Measurements from ENCODE around the gene RUBCN. TPM values are rescaled to one million over a fixed set of nuclear protein-coding genes. Genes with fewer than 3 reads are reported as not detected.
"Not testable (repeated sequence)": the region's sequence is repeated elsewhere in the genome, so short reads cannot be mapped to it uniquely, and the experiment has no call there.

RUBCN gene
- total and polyA plus RNA-seq, 9 of the 15 experiments (the other 6 are each of a cell fraction or from before 2014, with no cell fraction given), result 8.4 to 24.0 (median 11.9) TPM

DNA sequence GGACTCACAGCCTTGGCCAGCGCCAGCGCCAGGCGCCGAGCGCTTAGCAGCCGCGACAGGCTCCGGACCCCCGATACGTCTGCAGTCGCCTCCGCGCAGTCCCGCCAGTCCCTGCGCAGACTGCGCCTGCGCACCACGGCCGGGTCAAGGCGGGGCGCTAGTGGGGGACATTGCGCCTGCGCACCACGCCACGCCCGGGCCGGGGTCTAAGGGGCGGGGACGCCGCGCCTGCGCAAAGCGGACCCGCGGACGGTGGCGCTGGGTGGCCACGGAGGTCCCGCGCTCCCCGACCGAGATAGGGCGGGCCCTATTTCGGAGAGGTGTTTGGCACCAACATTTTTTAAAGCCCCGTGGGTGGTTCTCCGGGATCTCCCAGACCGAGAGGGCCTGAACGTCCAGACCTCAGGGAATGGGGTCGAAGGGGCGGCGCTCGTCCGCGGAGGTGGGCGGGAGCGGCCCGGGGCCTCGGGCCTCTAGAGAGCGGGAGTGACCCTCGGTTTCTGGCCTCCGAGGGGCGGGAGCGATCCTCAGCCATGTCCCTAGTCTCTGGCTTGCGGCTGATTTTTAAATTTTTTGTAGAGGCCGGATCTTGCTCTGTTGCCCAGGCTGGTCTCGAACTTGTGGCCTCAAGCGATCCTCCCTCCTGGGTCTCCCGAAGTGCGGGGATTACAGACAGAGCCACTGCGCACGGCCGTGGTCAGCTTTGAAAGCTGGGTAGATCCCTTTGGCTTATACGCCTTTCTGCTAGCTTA is 108.8 kb downstream of the RUBCN start (continued):
- TF ChIP-seq, protein P1, sequence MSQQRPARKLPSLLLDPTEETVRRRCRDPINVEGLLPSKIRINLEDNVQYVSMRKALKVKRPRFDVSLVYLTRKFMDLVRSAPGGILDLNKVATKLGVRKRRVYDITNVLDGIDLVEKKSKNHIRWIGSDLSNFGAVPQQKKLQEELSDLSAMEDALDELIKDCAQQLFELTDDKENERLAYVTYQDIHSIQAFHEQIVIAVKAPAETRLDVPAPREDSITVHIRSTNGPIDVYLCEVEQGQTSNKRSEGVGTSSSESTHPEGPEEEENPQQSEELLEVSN (IDR thresholded peaks at IDR 0.05; ENCODE audit: borderline replicate concordance in 1 of 2, extremely low read depth in 1 of 2, insufficient read depth in 1 of 2, insufficient read length in 1 of 2, low read depth in 1 of 2, low read length in 1 of 2, poor library complexity in 1 of 2, severe bottlenecking in 1 of 2), result peak in 1 of 2 experiments; percentile 40
- TF ChIP-seq, protein P2, sequence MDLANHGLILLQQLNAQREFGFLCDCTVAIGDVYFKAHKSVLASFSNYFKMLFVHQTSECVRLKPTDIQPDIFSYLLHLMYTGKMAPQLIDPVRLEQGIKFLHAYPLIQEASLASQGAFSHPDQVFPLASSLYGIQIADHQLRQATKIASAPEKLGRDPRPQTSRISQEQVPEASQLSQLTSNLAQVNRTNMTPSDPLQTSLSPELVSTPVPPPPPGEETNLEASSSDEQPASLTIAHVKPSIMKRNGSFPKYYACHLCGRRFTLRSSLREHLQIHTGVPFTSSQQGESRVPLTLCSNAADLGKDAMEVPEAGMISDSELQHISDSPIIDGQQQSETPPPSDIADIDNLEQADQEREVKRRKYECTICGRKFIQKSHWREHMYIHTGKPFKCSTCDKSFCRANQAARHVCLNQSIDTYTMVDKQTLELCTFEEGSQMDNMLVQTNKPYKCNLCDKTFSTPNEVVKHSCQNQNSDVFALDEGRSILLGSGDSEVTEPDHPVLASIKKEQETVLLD (IDR thresholded peaks at IDR 0.05), result peak; percentile 96
- peak; percentile 75 for TF ChIP-seq RBFOX2 (IDR thresholded peaks at IDR 0.05; ENCODE audit: low read depth, low read length)

DNA sequence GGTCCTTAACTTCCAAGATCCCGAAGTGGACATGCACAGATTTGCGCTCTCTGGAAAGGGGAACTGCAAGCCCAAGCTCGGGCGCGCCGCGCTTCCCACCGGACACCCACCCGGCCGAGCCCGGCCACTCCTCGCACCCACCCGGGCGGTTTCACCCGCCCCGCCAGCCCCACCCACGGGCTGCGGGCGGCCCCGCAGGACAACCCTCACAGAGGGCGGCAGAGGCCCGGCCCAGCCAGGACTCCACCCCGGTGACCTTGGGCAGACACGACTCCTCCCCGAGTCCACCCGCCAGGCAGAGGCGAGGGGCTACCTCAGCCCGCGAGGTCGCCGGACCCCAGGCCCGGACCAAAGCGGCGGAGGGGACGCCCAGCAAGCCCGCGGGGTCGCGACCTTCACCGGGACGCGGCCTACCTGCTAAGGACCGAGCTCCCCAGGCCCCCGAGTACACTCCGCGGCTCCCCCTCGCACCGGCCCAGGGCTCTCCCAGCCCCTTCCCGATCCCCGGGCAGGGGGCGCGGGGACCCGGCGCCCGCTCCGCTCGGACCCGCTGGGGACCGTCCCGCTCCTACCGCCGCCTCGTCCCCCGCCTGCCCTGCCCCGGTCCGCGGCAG is 109.4 kb downstream of the RUBCN start:
- ChIA-PET CTCF (ENCODE audit: low intra/inter-chr PET ratio) (interaction anchor here (0.7 kb wide), 1 partner anchor 333 kb away, joined by 3 read pairs; no protein-coding TSS in a partner anchor), POLR2A (interaction anchor here (0.6 kb wide), 1 partner anchor 597 kb away, joined by 3 read pairs; no protein-coding TSS in a partner anchor)
- ATAC-seq, result peak; percentile 92
- H3K9me3 ChIP-seq (replicated peaks; ENCODE audit: control insufficient read depth, insufficient read depth, low read depth, low read length); H3K27me3 ChIP-seq (ENCODE audit: control insufficient read depth in 2 of 2, insufficient read depth in 2 of 2, low read length in 2 of 2); H4K20me1 ChIP-seq (replicated peaks; ENCODE audit: control insufficient read depth, insufficient read depth, low read length); intact Hi-C loops (cut with micrococcal nuclease); FAIRE-seq; H3K36me3 ChIP-seq (ENCODE audit: control insufficient read depth, insufficient read depth, low read length); H3K9me1 ChIP-seq (ENCODE audit: control insufficient read depth, insufficient read depth, low read length); BruUV-seq (replicated peaks); H3K4me1 ChIP-seq (replicated peaks in 1 of 2; ENCODE audit: control insufficient read depth in 2 of 2, insufficient read depth in 2 of 2, low read length in 2 of 2); DNase-seq (ENCODE audit: extremely low read depth in 1 of 4, low spot score in 3 of 4): not testable (repeated sequence)
- in situ Hi-C loops (cut with MboI), result loop anchor here (10.0 kb wide), 1 partner anchor 1772 kb away; no protein-coding TSS in a partner anchor
- peak overlapping the region; percentile 80 to 95; a peak in 3 of 4 replicates for H3K9ac ChIP-seq (ENCODE audit: insufficient read depth in 1 of 2, low read depth in 2 of 2, low read length in 2 of 2)
- H3K79me2 ChIP-seq (ENCODE audit: control insufficient read depth, insufficient read depth, low read length), result peaks cover 24% of the 10 kb centered on the region
- under 1% methylated on average over 20 of the region's 67 CpGs for WGBS (ENCODE audit: insufficient coverage, low coverage, missing lambda C conversion rate)
- peak overlapping the region; percentile 60 for H3K4me3 ChIP-seq
- H3K4me2 ChIP-seq (ENCODE audit: insufficient read depth, low read length), result peak overlapping the region; percentile 68
- H2AFZ ChIP-seq (ENCODE audit: low read depth, low read length), result 0 out of 2 replicates have a peak overlapping the region, but pooled peaks have one; percentile 76
- H3K27ac ChIP-seq (ENCODE audit: extremely low read depth, low read depth, low read length), result peak overlapping the region; percentile 75; the same call in 2 of the 3 replicates
- peak; percentile 12; the same call in 1 of the 2 replicates for TF ChIP-seq ZBTB7A (IDR thresholded peaks at IDR 0.05; ENCODE audit: borderline replicate concordance, control insufficient read depth, low read depth, low read length)
